ENCODE results near the gene ALDH3A1. TPM values are rescaled to one million over a fixed set of nuclear protein-coding genes. Genes with fewer than 3 reads are reported as not detected.

The ALDH3A1 gene
- total and polyA plus RNA-seq, 9 of the 15 experiments (the other 6 are each of a cell fraction or from before 2014, with no cell fraction given), result not detected

GRCh38 chr17:19736071-19736470 lies 12.0 kb downstream of the ALDH3A1 start:
- Histone ChIP-seq H3K4me2 (ENCODE audit: insufficient read depth, low read length) (no peak overlapping the region), H3K9ac (ENCODE audit: insufficient read depth in 1 of 2, low read depth in 2 of 2, low read length in 2 of 2) (no peak overlapping the region; a peak in 1 of 4 replicates), H3K4me3 (no peak overlapping the region), H3K79me2 (ENCODE audit: control insufficient read depth, insufficient read depth, low read length) (no peaks in the 10 kb centered on the region), H3K36me3 (ENCODE audit: control insufficient read depth, insufficient read depth, low read length) (no peaks in the 10 kb centered on the region), H4K20me1 (replicated peaks; ENCODE audit: control insufficient read depth, insufficient read depth, low read length) (no peaks in the 10 kb centered on the region), H3K27ac (ENCODE audit: extremely low read depth, low read depth, low read length) (no peak overlapping the region), H2AFZ (ENCODE audit: low read depth, low read length) (no peak overlapping the region), H3K4me1 (replicated peaks in 1 of 2; ENCODE audit: control insufficient read depth in 2 of 2, insufficient read depth in 2 of 2, low read length in 2 of 2) (no peaks in the 10 kb centered on the region), H3K9me3 (replicated peaks; ENCODE audit: control insufficient read depth, insufficient read depth, low read depth, low read length) (no peaks in the 10 kb centered on the region), H3K27me3 (ENCODE audit: control insufficient read depth in 2 of 2, insufficient read depth in 2 of 2, low read length in 2 of 2) (peaks cover 3 to 17% of the 10 kb centered on the region in 2 experiments; a peak in 3 of 5 replicates), H3K9me1 (ENCODE audit: control insufficient read depth, insufficient read depth, low read length) (no peaks in the 10 kb centered on the region)
- intact Hi-C loops (cut with micrococcal nuclease) (no loop called here), in situ Hi-C loops (cut with MboI) (no loop called here)
- no TSS peak for BruUV-seq (replicated peaks)
- no peak for DNase-seq (ENCODE audit: extremely low read depth in 1 of 4, low spot score in 3 of 4)
- FAIRE-seq, result no peak
- 0% methylated on average over 7 of the region's 11 CpGs for WGBS (ENCODE audit: insufficient coverage, low coverage, missing lambda C conversion rate)
- ChIA-PET CTCF (ENCODE audit: low intra/inter-chr PET ratio) (no interaction called here), POLR2A (no interaction called here)
- TF ChIP-seq KDM5B (IDR thresholded peaks at IDR 0.05; ENCODE audit: insufficient replicate concordance, low read depth, low read length) (no peak), ZNF224 (CRISPR knock-in tag; IDR thresholded peaks at IDR 0.05) (no peak), NR4A1 (CRISPR knock-in tag; IDR thresholded peaks at IDR 0.05) (no peak), NR4A1 (tag; IDR thresholded peaks at IDR 0.05) (no peak)
- no peak for ATAC-seq

DNA sequence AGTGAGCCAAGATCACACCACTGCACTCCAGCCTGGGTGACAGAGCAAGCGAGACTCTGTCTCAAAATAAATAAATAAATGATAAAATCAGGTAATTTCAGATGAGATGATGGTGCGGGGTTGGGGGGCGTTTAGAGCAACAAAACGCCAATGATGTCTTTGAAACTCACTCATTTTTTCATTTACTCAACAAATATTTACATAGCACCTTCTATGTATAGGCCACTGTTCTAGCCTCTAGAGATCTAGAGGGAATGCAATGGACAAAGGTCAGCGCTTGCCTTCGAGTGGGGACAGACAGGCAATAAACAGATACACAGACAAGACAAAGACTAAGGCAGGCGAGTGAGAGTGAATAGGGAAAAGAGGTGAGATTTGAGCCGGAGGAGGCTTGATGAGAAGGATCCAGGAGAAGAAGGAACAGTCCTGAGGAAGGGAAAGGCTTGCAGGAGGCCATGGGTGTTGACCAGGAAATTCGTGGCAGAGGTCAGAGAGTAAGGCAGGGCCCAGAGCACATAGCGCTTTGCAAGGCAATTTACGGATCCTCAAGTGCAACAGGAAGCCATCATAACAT lies 14.1 kb downstream of the ALDH3A1 start:
- under 1% methylated on average over 11 of the region's 11 CpGs for WGBS (ENCODE audit: insufficient coverage, low coverage, missing lambda C conversion rate)
- CTCF ChIA-PET (ENCODE audit: low intra/inter-chr PET ratio), result no interaction called here
- Histone ChIP-seq H3K4me1 (replicated peaks in 1 of 2; ENCODE audit: control insufficient read depth in 2 of 2, insufficient read depth in 2 of 2, low read length in 2 of 2) (no peaks in the 10 kb centered on the region), H3K4me3 (no peak overlapping the region), H3K27me3 (ENCODE audit: control insufficient read depth in 2 of 2, insufficient read depth in 2 of 2, low read length in 2 of 2) (peaks cover 3 to 22% of the 10 kb centered on the region in 2 experiments; a peak in 3 of 5 replicates), H3K9me3 (replicated peaks; ENCODE audit: control insufficient read depth, insufficient read depth, low read depth, low read length) (no peaks in the 10 kb centered on the region), H3K27ac (ENCODE audit: extremely low read depth, low read depth, low read length) (no peak overlapping the region), H2AFZ (ENCODE audit: low read depth, low read length) (no peak overlapping the region), H3K4me2 (ENCODE audit: insufficient read depth, low read length) (no peak overlapping the region), H3K9me1 (ENCODE audit: control insufficient read depth, insufficient read depth, low read length) (no peaks in the 10 kb centered on the region), H3K79me2 (ENCODE audit: control insufficient read depth, insufficient read depth, low read length) (no peaks in the 10 kb centered on the region), H3K36me3 (ENCODE audit: control insufficient read depth, insufficient read depth, low read length) (no peaks in the 10 kb centered on the region), H4K20me1 (replicated peaks; ENCODE audit: control insufficient read depth, insufficient read depth, low read length) (no peaks in the 10 kb centered on the region), H3K9ac (ENCODE audit: insufficient read depth in 1 of 2, low read depth in 2 of 2, low read length in 2 of 2) (no peak overlapping the region)
- no peak for TF ChIP-seq ILF3 (IDR thresholded peaks at IDR 0.05; ENCODE audit: borderline replicate concordance)
- no peak for TF ChIP-seq KHSRP (IDR thresholded peaks at IDR 0.05)
- no peak for TF ChIP-seq ZFP91 (CRISPR knock-in tag; IDR thresholded peaks at IDR 0.05)
- DNase-seq (ENCODE audit: extremely low read depth in 1 of 4, low spot score in 3 of 4) (no peak), FAIRE-seq (no peak), ATAC-seq (no peak)
- intact Hi-C loops (cut with micrococcal nuclease) (no loop called here), in situ Hi-C loops (cut with MboI) (no loop called here)
- POLR2A ChIA-PET, result no interaction called here
- no TSS peak for BruUV-seq (replicated peaks)

All from K562 (cell line).